A673 (cell line): ENCODE measurements around the gene CSH1. TPM values are rescaled to one million over a fixed set of nuclear protein-coding genes. Genes with fewer than 3 reads are reported as not detected.
"Not testable (repeated sequence)": the region's sequence is repeated elsewhere in the genome, so short reads cannot be mapped to it uniquely, and the experiment has no call there.

Experiments used
- BruUV-seq: library from RNA; stranded (reverse); fragments of 400-500 nt; replicated peaks from 2 replicates; lab custom pipeline; 2021; lab: Mats Ljungman, UMichigan
- CTCF ChIA-PET: fragments of 300-600 bp; sonication (Branson Sonifier 250); formaldehyde crosslinking; loops from one replicate; lab custom pipeline; 2022; ENCODE audit warnings: antibody characterized with exemption; lab: Charles Lee
- POLR2A ChIA-PET: fragments of 300-600 bp; sonication (Branson Sonifier 250); formaldehyde crosslinking; loops from one replicate; lab custom pipeline; 2022; ENCODE audit warnings: antibody characterized with exemption; ENCODE audit not compliant: low non-redundant PET; lab: Charles Lee
- DNase-seq: peaks from one replicate; pipeline ENCODE4 v3.0.0-alpha.2; 2015; ENCODE audit warnings: low spot score
- H3K27ac ChIP-seq: fragments of 200-600 bp; sonication (generic); 2 replicates; pipeline ENCODE4 v1.5.1; 2016; ENCODE audit warnings: mixed run types, low read depth, mild to moderate bottlenecking, mixed read lengths, antibody characterized with exemption, low read length; ENCODE audit not compliant: poor library complexity, severe bottlenecking
- H3K27me3 ChIP-seq: fragments of 200-600 bp; sonication (generic); replicated peaks from 2 replicates; pipeline ENCODE4 v1.6.1; 2017; ENCODE audit warnings: mixed run types, low read depth, mild to moderate bottlenecking, mixed read lengths, antibody characterized with exemption, low read length; ENCODE audit not compliant: insufficient read depth, poor library complexity
- H3K36me3 ChIP-seq: fragments of 200-600 bp; sonication (generic); 2 replicates; pipeline ENCODE4 v1.6.1; 2016; ENCODE audit warnings: mixed run types, mild to moderate bottlenecking, mixed read lengths, antibody characterized with exemption, low read length; ENCODE audit not compliant: insufficient read depth, poor library complexity, severe bottlenecking
- H3K4me1 ChIP-seq: fragments of 200-600 bp; sonication (generic); 2 replicates; pipeline ENCODE4 v1.6.1; 2017; ENCODE audit warnings: mixed run types, mild to moderate bottlenecking, mixed read lengths, antibody characterized with exemption, low read length; ENCODE audit not compliant: insufficient read depth, poor library complexity, severe bottlenecking
- H3K4me3 ChIP-seq: fragments of 200-600 bp; sonication (generic); 2 replicates; pipeline ENCODE4 v1.5.1; 2016; ENCODE audit warnings: low read depth, mixed run types, mild to moderate bottlenecking, mixed read lengths, low read length; ENCODE audit not compliant: poor library complexity, severe bottlenecking
- H3K9me3 ChIP-seq: fragments of 200-600 bp; sonication (generic); 2 replicates; pipeline ENCODE4 v1.6.1; 2016; ENCODE audit warnings: mixed run types, low read depth, mild to moderate bottlenecking, mixed read lengths, antibody characterized with exemption, low read length; ENCODE audit not compliant: poor library complexity, severe bottlenecking
- intact Hi-C: fragments of 100-400 bp; cut with micrococcal nuclease; formaldehyde crosslinking; loops from one replicate; pipeline ENCODE4 v1.10.0; 2022; ENCODE audit not compliant: unreplicated experiment
- total RNA-seq: library from RNA; stranded (reverse); gene quantifications from 2 replicates; pipeline ENCODE4 v1.2.3, GENCODE V29; 2021
- TF ChIP-seq, protein P1 (sequence below): fragments of 300-800, 200-600 bp; sonication (generic); conservative IDR thresholded peaks from 2 replicates; pipeline ENCODE4 v1.5.1; 2017; ENCODE audit warnings: low read depth, mild to moderate bottlenecking, antibody characterized with exemption, low read length, moderate library complexity, mixed read lengths

CSH1 gene
- total RNA-seq, 1 experiment from 2014 or later, result not detected

- H3K27me3 ChIP-seq, H3K4me3 ChIP-seq, POLR2A ChIA-PET, intact Hi-C loops, CTCF ChIA-PET, H3K9me3 ChIP-seq, H3K36me3 ChIP-seq, BruUV-seq, H3K4me1 ChIP-seq, H3K27ac ChIP-seq, DNase-seq: not testable (repeated sequence)
Measured at GRCh38 chr17:63894021-63894420, 2.4 kb downstream of the CSH1 start.

DNA sequence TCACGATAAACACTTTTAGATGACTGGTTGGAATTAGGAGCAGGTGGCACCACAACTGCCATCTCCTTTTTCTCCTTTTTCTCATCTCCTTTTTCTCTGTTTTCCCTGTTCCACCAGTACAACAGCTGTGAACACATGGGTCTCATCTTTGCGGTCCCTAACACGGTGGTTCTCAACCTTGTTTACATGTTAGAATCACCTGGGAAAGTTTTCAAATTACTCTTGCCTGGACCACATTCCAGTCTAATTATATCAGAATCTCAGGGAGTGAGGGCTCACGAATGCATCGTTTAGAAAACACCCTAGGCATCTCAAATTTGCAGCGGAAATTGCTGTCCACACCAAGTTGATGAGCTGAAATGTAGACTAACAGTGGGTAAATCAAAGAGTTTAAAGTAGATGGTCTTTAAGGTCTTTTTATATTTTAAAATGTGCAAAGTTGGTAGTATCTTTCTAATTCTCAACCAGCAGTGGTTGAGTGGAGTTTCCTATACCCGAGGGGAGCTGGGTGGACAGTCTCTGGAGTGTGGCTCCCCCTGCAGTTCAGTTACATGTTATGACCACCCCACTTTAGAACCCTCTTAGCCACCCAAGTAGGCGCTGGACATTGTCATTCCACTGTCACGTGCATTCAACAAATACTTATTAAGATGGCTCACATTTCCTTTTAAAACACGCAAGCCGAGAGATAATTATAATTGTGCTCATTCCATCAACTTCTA, 3.9 kb downstream of the CSH1 start:
- H3K9me3 ChIP-seq, H3K27me3 ChIP-seq, CTCF ChIA-PET, H3K4me3 ChIP-seq, H3K27ac ChIP-seq, H3K36me3 ChIP-seq, POLR2A ChIA-PET, BruUV-seq, H3K4me1 ChIP-seq, intact Hi-C loops, DNase-seq: not testable (repeated sequence)

- H3K27me3 ChIP-seq, H3K4me3 ChIP-seq, H3K27ac ChIP-seq, intact Hi-C loops, BruUV-seq, H3K36me3 ChIP-seq, H3K9me3 ChIP-seq, H3K4me1 ChIP-seq, POLR2A ChIA-PET: not testable (repeated sequence)
- DNase-seq, result peak; percentile 59
- CTCF ChIA-PET, result interaction anchor here (0.8 to 1.0 kb wide), 2 partner anchors 61 to 244 kb away, joined by 3 to 4 read pairs; no protein-coding TSS in a partner anchor
- TF ChIP-seq, protein P1, sequence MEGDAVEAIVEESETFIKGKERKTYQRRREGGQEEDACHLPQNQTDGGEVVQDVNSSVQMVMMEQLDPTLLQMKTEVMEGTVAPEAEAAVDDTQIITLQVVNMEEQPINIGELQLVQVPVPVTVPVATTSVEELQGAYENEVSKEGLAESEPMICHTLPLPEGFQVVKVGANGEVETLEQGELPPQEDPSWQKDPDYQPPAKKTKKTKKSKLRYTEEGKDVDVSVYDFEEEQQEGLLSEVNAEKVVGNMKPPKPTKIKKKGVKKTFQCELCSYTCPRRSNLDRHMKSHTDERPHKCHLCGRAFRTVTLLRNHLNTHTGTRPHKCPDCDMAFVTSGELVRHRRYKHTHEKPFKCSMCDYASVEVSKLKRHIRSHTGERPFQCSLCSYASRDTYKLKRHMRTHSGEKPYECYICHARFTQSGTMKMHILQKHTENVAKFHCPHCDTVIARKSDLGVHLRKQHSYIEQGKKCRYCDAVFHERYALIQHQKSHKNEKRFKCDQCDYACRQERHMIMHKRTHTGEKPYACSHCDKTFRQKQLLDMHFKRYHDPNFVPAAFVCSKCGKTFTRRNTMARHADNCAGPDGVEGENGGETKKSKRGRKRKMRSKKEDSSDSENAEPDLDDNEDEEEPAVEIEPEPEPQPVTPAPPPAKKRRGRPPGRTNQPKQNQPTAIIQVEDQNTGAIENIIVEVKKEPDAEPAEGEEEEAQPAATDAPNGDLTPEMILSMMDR, result peak; percentile 52
Measured at GRCh38 chr17:63889026-63889848, 7.1 kb downstream of the CSH1 start.

DNA sequence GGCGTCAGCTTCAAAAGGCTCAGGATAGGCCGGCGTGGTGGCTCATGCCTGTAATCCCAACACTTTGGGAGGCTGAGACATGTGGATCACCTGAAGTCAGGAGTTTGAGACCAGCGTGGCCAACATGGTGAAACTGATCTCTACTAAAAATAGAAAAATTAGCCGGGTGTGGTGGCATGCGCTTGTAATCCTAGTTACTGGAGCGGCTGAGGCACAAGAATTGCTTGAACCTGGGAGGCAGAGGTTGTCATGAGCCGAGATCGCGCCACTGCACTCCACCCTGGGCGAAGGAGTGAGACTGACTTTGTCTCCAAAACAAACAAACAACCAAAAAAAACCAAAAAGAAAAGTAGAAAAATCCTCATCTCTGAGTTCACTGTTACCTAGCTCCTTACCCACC, 11.3 kb downstream of the CSH1 start:
- H3K27ac ChIP-seq, H3K36me3 ChIP-seq, DNase-seq, BruUV-seq, POLR2A ChIA-PET, H3K9me3 ChIP-seq, H3K27me3 ChIP-seq, H3K4me3 ChIP-seq, H3K4me1 ChIP-seq, CTCF ChIA-PET, intact Hi-C loops: not testable (repeated sequence)

GRCh38 chr17:63882626-63883126, 13.7 kb downstream of the CSH1 start:
- H3K4me3 ChIP-seq, H3K27me3 ChIP-seq, H3K36me3 ChIP-seq, intact Hi-C loops, DNase-seq, BruUV-seq, POLR2A ChIA-PET, H3K27ac ChIP-seq, H3K9me3 ChIP-seq, H3K4me1 ChIP-seq: not testable (repeated sequence)
- CTCF ChIA-PET, result interaction anchor here (0.5 to 0.6 kb wide), 2 partner anchors 8 to 116 kb away, joined by 3 read pairs; partner anchors contain the start of gene PRR29
